SK-N-SH treated with all-trans-retinoic acid at 6 μM for 48 hours (cell line): Measurements from ENCODE around the gene A1CF.

ENCODE experiments used
- CSDC2 ChIP-seq: fragments of 250-450 bp; sonication (Bioruptor Pico); IDR thresholded peaks from 2 replicates; pipeline ENCODE4 v1.5.0; 2020; ENCODE audit warnings: mild to moderate bottlenecking, moderate library complexity
- ISL1 ChIP-seq: fragments of 250-450 bp; sonication (Bioruptor Pico); IDR thresholded peaks from 2 replicates; pipeline ENCODE4 v2.1.2; 2022; ENCODE audit warnings: mild to moderate bottlenecking, moderate library complexity
- PATZ1 ChIP-seq: fragments of 250-450 bp; sonication (Bioruptor Pico); IDR thresholded peaks from 2 replicates; pipeline ENCODE4 v1.8.0; 2020; ENCODE audit warnings: mild to moderate bottlenecking, moderate library complexity, borderline replicate concordance
- PPARA ChIP-seq: fragments of 250-450 bp; sonication (Bioruptor Pico); IDR thresholded peaks from 2 replicates; pipeline ENCODE4 v1.5.0; 2020; ENCODE audit warnings: mild to moderate bottlenecking, borderline replicate concordance
- RARB ChIP-seq: fragments of 250-450 bp; sonication (Bioruptor Pico); IDR thresholded peaks from 2 replicates; pipeline ENCODE4 v1.8.0; 2021; ENCODE audit warnings: mild to moderate bottlenecking, moderate library complexity
- ZFP3 ChIP-seq: fragments of 250-450 bp; sonication (Bioruptor Pico); IDR thresholded peaks from 2 replicates; pipeline ENCODE4 v1.5.0; 2020; ENCODE audit warnings: mild to moderate bottlenecking, moderate library complexity

GRCh38 chr10:50892467-50892866, 7.0 kb upstream of the A1CF start:
- TF ChIP-seq CSDC2 = no peak
- no peak for TF ChIP-seq PATZ1 (CRISPR knock-in tag)
- no peak for TF ChIP-seq ZFP3 (CRISPR knock-in tag)
- TF ChIP-seq RARB (CRISPR knock-in tag) = no peak
- TF ChIP-seq PPARA = no peak
- no peak for TF ChIP-seq ISL1 (CRISPR knock-in tag)
